Smooth muscle cell (in vitro differentiated cells): ENCODE data around the gene FAM200C. TPM values are rescaled to one million over a fixed set of nuclear protein-coding genes. Genes with fewer than 3 reads are reported as not detected.

Experiments
- DNase-seq: peaks from one replicate; lab custom pipeline; 2025; ENCODE audit not compliant: unreplicated experiment; lab: John Stamatoyannopoulos, UW
- H2AFZ ChIP-seq: fragments of 200-600 bp; sonication (generic); 2 replicates; pipeline ENCODE4 v1.6.0; 2016; ENCODE audit warnings: antibody characterized with exemption, low read depth, mild to moderate bottlenecking
- H3F3A ChIP-seq: fragments of 200-600 bp; sonication (generic); 2 replicates; pipeline ENCODE4 v1.6.0; 2017; ENCODE audit warnings: antibody characterized with exemption, low read depth
- H3K27ac ChIP-seq: fragments of 200-600 bp; sonication (generic); 2 replicates; pipeline ENCODE4 v1.5.1; 2016; ENCODE audit warnings: low read depth, mild to moderate bottlenecking
- H3K27me3 ChIP-seq: fragments of 200-600 bp; sonication (generic); 2 replicates; pipeline ENCODE4 v1.6.1; 2016; ENCODE audit warnings: low read depth, mild to moderate bottlenecking
- H3K36me3 ChIP-seq: fragments of 200-600 bp; sonication (generic); 2 replicates; pipeline ENCODE4 v1.5.1; 2016; ENCODE audit warnings: low read depth
- H3K4me1 ChIP-seq: fragments of 200-600 bp; sonication (generic); 2 replicates; pipeline ENCODE4 v1.5.1; 2016; ENCODE audit warnings: low read depth
- H3K4me2 ChIP-seq: fragments of 200-600 bp; sonication (generic); 2 replicates; pipeline ENCODE4 v1.6.0; 2016; ENCODE audit warnings: mild to moderate bottlenecking
- H3K4me3 ChIP-seq: fragments of 200-600 bp; sonication (generic); 2 replicates; pipeline ENCODE4 v1.5.1; 2016; ENCODE audit warnings: mild to moderate bottlenecking
- H3K79me2 ChIP-seq: fragments of 200-600 bp; sonication (generic); 2 replicates; pipeline ENCODE4 v1.6.0; 2016; ENCODE audit warnings: low read depth, mild to moderate bottlenecking
- H3K9ac ChIP-seq: fragments of 200-600 bp; sonication (generic); 2 replicates; pipeline ENCODE4 v1.6.0; 2016; ENCODE audit warnings: low read depth
- H3K9me3 ChIP-seq: fragments of 200-600 bp; sonication (generic); replicated peaks from 2 replicates; pipeline ENCODE4 v1.5.1; 2016; ENCODE audit warnings: low read depth
- H4K20me1 ChIP-seq: fragments of 200-600 bp; sonication (generic); 2 replicates; pipeline ENCODE4 v1.6.0; 2016; ENCODE audit warnings: low read depth
- CTCF ChIP-seq: fragments of 200-600 bp; sonication (generic); IDR thresholded peaks from 2 replicates; pipeline ENCODE4 v1.5.1; 2017; ENCODE audit warnings: borderline replicate concordance, mild to moderate bottlenecking, antibody characterized with exemption; ENCODE audit not compliant: insufficient read depth, poor library complexity, severe bottlenecking
- WGBS: methylation state at CpG from one replicate; pipeline ENCODE4 v1.1.7; 2016; ENCODE audit warnings: low lambda C conversion rate; 5-methylcytosine and 5-hydroxymethylcytosine counted together
- polyA plus RNA-seq: library from polyadenylated mRNA; unstranded; fragments of >200 nt; fragmentation: Nextera tagmentation; extraction: Ambion mirVana; gene quantifications from 2 replicates; pipeline ENCODE4 v1.2.1, GENCODE V29; 2016
- total RNA-seq: library from RNA; depleted of rRNA; stranded (reverse); fragments of >200 nt; gene quantifications from 2 replicates; pipeline ENCODE4 v1.2.3, GENCODE V29; 2014

The FAM200C gene
- total and polyA plus RNA-seq, 2 experiments from 2014 or later = 1.5 to 1.8 TPM

- no peak for DNase-seq
- Histone ChIP-seq H3K9me3 (no peaks in the 10 kb centered on the region), H3F3A (no peaks in the 10 kb centered on the region), H3K9ac (no peak overlapping the region), H4K20me1 (no peaks in the 10 kb centered on the region), H3K79me2 (no peaks in the 10 kb centered on the region), H3K36me3 (no peaks in the 10 kb centered on the region), H3K4me3 (no peak overlapping the region), H3K27ac (no peak overlapping the region), H3K27me3 (peaks cover 26% of the 10 kb centered on the region), H3K4me2 (no peak overlapping the region), H2AFZ (no peak overlapping the region), H3K4me1 (no peaks in the 10 kb centered on the region)
- WGBS = 97% methylated on average over 5 of the region's 5 CpGs
- TF ChIP-seq CTCF = no peak
Observed at GRCh38 chr5:160377651-160378050, 22.2 kb downstream of the FAM200C start.

- H3K9ac ChIP-seq = no peak overlapping the region
- H3K9me3 ChIP-seq = no peaks in the 10 kb centered on the region
- H3K27me3 ChIP-seq = peaks cover 26% of the 10 kb centered on the region
- H3K4me1 ChIP-seq = no peaks in the 10 kb centered on the region
- no peaks in the 10 kb centered on the region for H3K79me2 ChIP-seq
- no peaks in the 10 kb centered on the region for H3F3A ChIP-seq
- no peak overlapping the region for H3K4me2 ChIP-seq
- no peak overlapping the region for H3K27ac ChIP-seq
- no peak overlapping the region for H2AFZ ChIP-seq
- no peaks in the 10 kb centered on the region for H3K36me3 ChIP-seq
- DNase-seq = no peak
- TF ChIP-seq CTCF = no peak
- no peak overlapping the region for H3K4me3 ChIP-seq
- no peaks in the 10 kb centered on the region for H4K20me1 ChIP-seq
Observed at GRCh38 chr5:160376416-160376815, 23.4 kb downstream of the FAM200C start.

- no peaks in the 10 kb centered on the region for H3K79me2 ChIP-seq
- H3K4me3 ChIP-seq = no peak overlapping the region
- no peak for DNase-seq
- H3K4me2 ChIP-seq = no peak overlapping the region
- no peak overlapping the region for H3K27ac ChIP-seq
- 92% methylated on average over 2 of the region's 2 CpGs for WGBS
- no peak overlapping the region for H2AFZ ChIP-seq
- no peak for TF ChIP-seq CTCF
- H3K9ac ChIP-seq = no peak overlapping the region
- H3K27me3 ChIP-seq = peaks cover 26% of the 10 kb centered on the region
- H4K20me1 ChIP-seq = no peaks in the 10 kb centered on the region
- no peaks in the 10 kb centered on the region for H3K4me1 ChIP-seq
- no peaks in the 10 kb centered on the region for H3K36me3 ChIP-seq
- no peaks in the 10 kb centered on the region for H3F3A ChIP-seq
- H3K9me3 ChIP-seq = no peaks in the 10 kb centered on the region
Observed at GRCh38 chr5:160375701-160376100, 24.2 kb downstream of the FAM200C start.

- H3K4me1 ChIP-seq = no peaks in the 10 kb centered on the region
Observed at GRCh38 chr5:160375166-160375565, 24.7 kb downstream of the FAM200C start.

More at GRCh38 chr5:160375166-160375565, 24.7 kb downstream of the FAM200C start:
- Histone ChIP-seq H3K4me2 (no peak overlapping the region), H3K36me3 (no peaks in the 10 kb centered on the region), H3K9ac (no peak overlapping the region), H3F3A (no peaks in the 10 kb centered on the region), H2AFZ (no peak overlapping the region), H3K4me3 (no peak overlapping the region), H3K79me2 (no peaks in the 10 kb centered on the region), H3K27me3 (peaks cover 26% of the 10 kb centered on the region), H3K9me3 (no peaks in the 10 kb centered on the region), H4K20me1 (no peaks in the 10 kb centered on the region), H3K27ac (no peak overlapping the region)
- no peak for TF ChIP-seq CTCF
- DNase-seq = no peak
